ENCODE data around the gene EHBP1. TPM values are rescaled to one million over a fixed set of nuclear protein-coding genes. Genes with fewer than 3 reads are reported as not detected.

The EHBP1 gene
- total RNA-seq, 4 donors from 2014 or later, result 195 to 367 (median 212) TPM

DNA sequence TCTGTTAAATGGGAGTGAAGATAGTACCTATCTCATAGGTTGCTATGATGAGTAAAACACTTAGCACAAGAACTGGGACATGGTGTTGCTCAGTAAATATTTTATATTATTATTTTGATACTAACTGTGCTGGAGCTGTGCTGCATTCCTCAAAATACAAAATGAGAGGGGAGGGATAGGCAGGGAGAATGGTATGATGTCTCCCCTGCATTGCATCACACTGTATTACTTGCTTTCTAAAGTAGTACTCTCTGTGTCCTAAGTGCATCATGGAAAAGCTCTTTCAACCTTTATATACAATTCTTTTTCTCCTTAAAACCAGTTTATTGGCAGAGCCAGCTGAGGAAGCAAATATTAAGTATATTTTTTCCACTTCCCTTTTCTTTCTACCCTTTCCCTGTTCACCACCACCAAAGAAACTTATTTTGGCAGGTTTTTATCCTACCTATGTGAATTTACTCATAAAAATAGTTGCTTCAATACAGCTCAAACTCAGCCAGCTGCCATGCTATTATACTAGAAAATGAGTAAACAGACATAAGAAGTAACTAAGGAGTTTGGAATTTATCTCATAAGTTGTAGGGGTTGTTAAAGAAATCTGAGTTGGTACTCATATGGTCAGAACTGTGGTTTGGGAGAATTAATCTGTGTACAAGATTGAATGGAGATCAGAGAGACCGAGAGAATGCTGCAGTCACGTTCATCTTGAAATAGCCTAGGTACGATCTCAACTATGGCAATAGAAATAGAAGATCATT is 60.3 kb downstream of the EHBP1 start:
- Histone ChIP-seq H3K4me3 (no peak overlapping the region), H3K4me1 (peaks cover 0 to 48% (median 6%) of the 10 kb centered on the region in 4 donors), H3K9me3 (no peaks in the 10 kb centered on the region), H3K36me3 (no peaks in the 10 kb centered on the region), H3K27ac (peak overlapping the region in 2 of 4 donors; percentile 7 to 13), H3K27me3 (no peaks in the 10 kb centered on the region)
- TF ChIP-seq, protein P1, sequence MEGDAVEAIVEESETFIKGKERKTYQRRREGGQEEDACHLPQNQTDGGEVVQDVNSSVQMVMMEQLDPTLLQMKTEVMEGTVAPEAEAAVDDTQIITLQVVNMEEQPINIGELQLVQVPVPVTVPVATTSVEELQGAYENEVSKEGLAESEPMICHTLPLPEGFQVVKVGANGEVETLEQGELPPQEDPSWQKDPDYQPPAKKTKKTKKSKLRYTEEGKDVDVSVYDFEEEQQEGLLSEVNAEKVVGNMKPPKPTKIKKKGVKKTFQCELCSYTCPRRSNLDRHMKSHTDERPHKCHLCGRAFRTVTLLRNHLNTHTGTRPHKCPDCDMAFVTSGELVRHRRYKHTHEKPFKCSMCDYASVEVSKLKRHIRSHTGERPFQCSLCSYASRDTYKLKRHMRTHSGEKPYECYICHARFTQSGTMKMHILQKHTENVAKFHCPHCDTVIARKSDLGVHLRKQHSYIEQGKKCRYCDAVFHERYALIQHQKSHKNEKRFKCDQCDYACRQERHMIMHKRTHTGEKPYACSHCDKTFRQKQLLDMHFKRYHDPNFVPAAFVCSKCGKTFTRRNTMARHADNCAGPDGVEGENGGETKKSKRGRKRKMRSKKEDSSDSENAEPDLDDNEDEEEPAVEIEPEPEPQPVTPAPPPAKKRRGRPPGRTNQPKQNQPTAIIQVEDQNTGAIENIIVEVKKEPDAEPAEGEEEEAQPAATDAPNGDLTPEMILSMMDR (IDR thresholded peaks at IDR 0.05), result no peak
- TF ChIP-seq POLR2A (IDR thresholded peaks at IDR 0.05) (no peak), EP300 (IDR thresholded peaks at IDR 0.05) (no peak)
- DNase-seq (ENCODE audit: low spot score in 2 of 2), result no peak
- WGBS, 2 donors, result 94 to 95% methylated on average over 3 of the region's 3 CpGs

DNA sequence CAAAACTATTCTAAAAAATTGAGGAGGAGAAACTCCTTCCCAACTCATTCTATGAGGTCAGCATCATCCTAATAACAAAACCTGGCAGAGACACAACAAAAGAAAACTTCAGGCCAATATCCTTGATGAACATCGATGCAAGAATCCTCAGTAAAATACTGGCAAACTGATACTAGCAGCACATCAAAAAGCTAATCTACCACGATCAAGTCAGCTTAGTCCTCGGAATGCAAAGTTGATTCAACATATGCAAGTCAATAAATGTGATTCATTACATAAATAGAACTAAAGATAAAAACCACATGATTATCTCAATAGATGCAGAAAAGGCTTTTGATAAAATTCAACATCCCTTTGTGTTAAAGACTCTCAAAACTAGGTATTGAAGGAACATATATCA is 63.1 kb downstream of the EHBP1 start:
- Histone ChIP-seq H3K27me3 (no peaks in the 10 kb centered on the region), H3K4me3 (no peak overlapping the region), H3K27ac (peak overlapping the region in 1 of 4 donors; percentile 10), H3K36me3 (peaks cover 0 to 3% (median 0%) of the 10 kb centered on the region in 3 donors), H3K4me1 (peaks cover 0 to 28% (median 0%) of the 10 kb centered on the region in 4 donors), H3K9me3 (no peaks in the 10 kb centered on the region)
- DNase-seq (ENCODE audit: low spot score in 2 of 2), result no peak
- TF ChIP-seq EP300 (IDR thresholded peaks at IDR 0.05), result no peak
- 76 to 80% methylated on average over 3 of the region's 3 CpGs for WGBS, 2 donors

DNA sequence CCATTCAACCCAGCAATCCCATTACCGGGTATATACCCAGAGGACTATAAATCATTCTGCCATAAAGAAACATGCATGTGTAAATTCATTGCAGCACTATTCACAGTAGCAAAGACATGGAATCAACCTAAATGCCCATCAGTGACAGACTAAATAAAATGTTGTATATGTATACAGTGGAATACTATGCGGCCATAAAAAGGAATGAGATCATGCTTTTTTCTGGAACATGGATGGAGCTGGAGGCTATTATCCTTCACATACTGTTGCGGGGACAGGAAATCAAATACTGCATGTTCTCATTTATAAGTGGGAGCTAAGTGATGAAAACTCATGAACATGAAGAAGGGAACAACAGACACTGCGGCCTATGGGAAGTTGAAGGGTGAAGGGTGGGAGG is 65.1 kb downstream of the EHBP1 start:
- H3K4me3 ChIP-seq, result no peak overlapping the region
- H3K27me3 ChIP-seq, result no peaks in the 10 kb centered on the region
- no peak overlapping the region for H3K27ac ChIP-seq
- TF ChIP-seq, protein P1 (IDR thresholded peaks at IDR 0.05), result no peak
- no peak for DNase-seq (ENCODE audit: low spot score in 2 of 2)
- WGBS, 2 donors, result 70 to 73% methylated on average over 4 of the region's 4 CpGs
- no peaks in the 10 kb centered on the region for H3K9me3 ChIP-seq
- peaks cover 0 to 25% (median 0%) of the 10 kb centered on the region in 4 donors for H3K4me1 ChIP-seq
- peaks cover 0 to 3% (median 0%) of the 10 kb centered on the region in 3 donors for H3K36me3 ChIP-seq

DNA sequence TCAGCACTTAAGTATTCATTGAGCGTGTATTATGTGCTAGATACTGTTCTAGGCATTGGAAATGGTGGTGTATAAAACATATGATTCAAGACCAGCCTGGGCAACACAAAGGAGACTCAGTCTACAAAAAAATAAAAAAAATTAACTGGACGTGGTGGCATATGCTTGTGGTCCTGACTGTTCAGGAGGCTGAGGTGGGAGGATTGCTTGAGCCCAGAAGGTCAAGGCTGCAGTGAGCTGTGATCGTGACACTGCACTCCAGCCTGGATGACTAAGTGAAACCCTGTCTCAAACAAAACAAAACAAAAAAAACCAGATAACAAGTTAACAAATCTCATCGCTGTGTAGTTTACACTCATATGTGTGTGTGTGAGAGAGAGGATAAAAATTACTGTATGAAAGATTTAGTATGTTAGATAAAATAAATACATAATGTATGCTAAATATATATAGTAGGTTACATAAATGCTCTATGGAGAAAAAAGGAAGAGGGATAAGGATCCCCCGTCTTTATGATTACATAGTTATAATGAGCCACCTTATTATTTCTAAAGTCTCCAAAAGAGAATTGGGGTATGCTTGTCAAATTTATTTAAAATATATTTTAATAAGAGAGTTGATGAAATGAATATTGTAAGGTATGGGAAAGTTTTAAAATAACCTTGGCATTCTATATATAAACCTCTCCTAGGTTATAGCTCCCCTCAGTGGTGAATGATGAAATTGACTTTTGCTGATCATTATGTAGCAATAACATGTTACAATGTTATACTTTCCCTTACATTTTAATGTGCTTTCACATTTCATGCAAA is 69.2 kb downstream of the EHBP1 start:
- WGBS, 2 donors, result 41 to 47% methylated on average over 5 of the region's 5 CpGs
- peak in 1 of 2 donors; percentile 74 for DNase-seq (ENCODE audit: low spot score in 2 of 2)
- Histone ChIP-seq H3K4me1 (peaks cover 0 to 28% (median 3%) of the 10 kb centered on the region in 4 donors), H3K9me3 (no peaks in the 10 kb centered on the region), H3K27ac (peak overlapping the region in 2 of 4 donors; percentile 36 to 62), H3K27me3 (no peaks in the 10 kb centered on the region), H3K4me3 (no peak overlapping the region), H3K36me3 (peaks cover 0 to 3% (median 0%) of the 10 kb centered on the region in 3 donors)
- TF ChIP-seq, protein P1 (IDR thresholded peaks at IDR 0.05), result peak; percentile 57 to 79 (median 74)
- TF ChIP-seq POLR2A (IDR thresholded peaks at IDR 0.05), result no peak

DNA sequence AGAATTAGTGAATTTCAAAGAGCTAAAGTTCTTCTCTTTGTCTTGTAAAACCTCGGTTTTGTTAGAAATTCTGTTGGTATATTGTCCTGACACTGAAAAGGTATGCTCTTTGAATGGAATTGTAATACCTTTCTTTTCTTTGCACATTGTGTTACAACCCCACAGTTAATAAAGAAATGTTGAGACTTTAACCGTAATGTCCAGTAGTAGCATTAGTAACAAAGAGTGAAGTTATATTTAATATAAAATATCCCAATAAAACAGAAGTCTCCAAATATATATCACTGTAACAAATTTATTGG is 69.8 kb downstream of the EHBP1 start:
- WGBS, 2 donors, result 26% methylated on average over 2 of the region's 2 CpGs
- H3K9me3 ChIP-seq, result no peaks in the 10 kb centered on the region
- no peak for TF ChIP-seq EP300 (IDR thresholded peaks at IDR 0.05)
- TF ChIP-seq, protein P1 (IDR thresholded peaks at IDR 0.05), result peak in 1 of 5 experiments; percentile 3
- peaks cover 0 to 34% (median 5%) of the 10 kb centered on the region in 4 donors for H3K4me1 ChIP-seq
- peak overlapping the region in 1 of 4 donors; percentile 36 for H3K27ac ChIP-seq
- H3K27me3 ChIP-seq, result no peaks in the 10 kb centered on the region
- no peak overlapping the region for H3K4me3 ChIP-seq
- DNase-seq (ENCODE audit: low spot score in 2 of 2), result no peak
- peaks cover 0 to 3% (median 0%) of the 10 kb centered on the region in 3 donors for H3K36me3 ChIP-seq
